Measurements from ENCODE around the gene RNF187. TPM values are rescaled to one million over a fixed set of nuclear protein-coding genes. Genes with fewer than 3 reads are reported as not detected.
A peak's percentile ranks its signal among the peaks of the same experiment; 100 is the strongest.

The RNF187 gene
- total and polyA plus RNA-seq, 2 of the 13 experiments (the other 11 are each of a cell fraction or from before 2014, with no cell fraction given) = 41.3 to 59.4 TPM

DNA sequence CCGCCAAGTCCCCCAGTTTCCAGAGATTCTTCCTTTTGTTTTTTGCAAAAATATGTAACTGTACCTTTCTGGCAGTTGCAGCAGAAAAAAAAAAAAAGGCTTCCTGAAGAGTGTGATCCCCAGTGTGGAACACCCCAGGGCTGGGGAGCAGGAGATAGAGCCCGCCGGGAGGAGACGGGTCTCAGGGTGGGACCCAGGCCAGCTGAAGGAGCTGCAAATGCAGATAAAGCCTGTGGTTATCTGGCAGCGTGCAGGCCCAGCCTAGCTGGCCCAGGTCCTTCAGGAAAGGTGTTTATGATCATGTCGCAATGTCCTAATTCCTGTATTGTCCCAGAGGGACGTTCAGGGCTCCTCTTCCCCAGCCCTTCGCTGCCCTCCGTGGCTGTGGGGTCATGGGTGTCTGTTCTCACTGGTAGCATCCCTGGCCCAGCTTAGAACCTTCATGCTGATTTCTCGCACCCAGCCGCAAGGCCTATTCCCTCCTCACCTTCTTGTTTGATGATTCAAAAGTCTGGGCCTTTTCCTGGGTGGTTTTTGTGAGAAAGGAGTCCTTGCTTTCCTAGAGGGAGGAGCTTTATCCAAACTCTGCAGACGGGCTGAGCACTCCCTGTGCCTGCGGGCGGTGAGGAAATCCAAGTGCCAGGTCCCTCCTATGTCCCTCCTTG, 26.2 kb downstream of the RNF187 start:
- H3K36me3 ChIP-seq (replicated peaks in 1 of 2; ENCODE audit: control insufficient read depth in 1 of 2, insufficient read depth in 2 of 2, low read length in 2 of 2) = no peaks in the 10 kb centered on the region
- no peaks in the 10 kb centered on the region for H3K79me2 ChIP-seq (ENCODE audit: insufficient read depth, low read length)
- no peaks in the 10 kb centered on the region for H3K4me1 ChIP-seq (ENCODE audit: insufficient read depth, low read length)
- peaks cover 0 to 44% of the 10 kb centered on the region in 2 experiments; a peak in 3 of 5 replicates for H3K27me3 ChIP-seq (ENCODE audit: control insufficient read depth in 1 of 2, insufficient read depth in 2 of 2, low read length in 2 of 2)
- WGBS (ENCODE audit: low lambda C conversion rate) = 25% methylated on average over 10 of the region's 14 CpGs
- no TSS peak for BruUV-seq (replicated peaks)
- H4K20me1 ChIP-seq (ENCODE audit: insufficient read depth, low read length) = no peaks in the 10 kb centered on the region
- ChIA-PET CTCF (ENCODE audit: low intra/inter-chr PET ratio, low total read pairs) (no interaction called here), POLR2A (no interaction called here)
- in situ Hi-C loops (cut with HindIII; ENCODE audit: extremely low pct_ligation_motif_present, low pct_unique_long_range_greater_than_20kb) (no loop called here), intact Hi-C loops (cut with micrococcal nuclease; ENCODE audit: unreplicated experiment) (no loop called here)
- H3K4me3 ChIP-seq (replicated peaks in 1 of 3; ENCODE audit: insufficient read depth in 1 of 3, low read depth in 2 of 3, low read length in 3 of 3) = no peak overlapping the region
- DNase-seq (ENCODE audit: low spot score) (no peak), FAIRE-seq (no peak), ATAC-seq (no peak; the same call in 2 of the 3 replicates)
- TF ChIP-seq MLLT10 (CRISPR knock-in tag; IDR thresholded peaks at IDR 0.05) (no peak), ZNF75D (CRISPR knock-in tag; IDR thresholded peaks at IDR 0.05; ENCODE audit: borderline replicate concordance) (no peak), ZNF354B (CRISPR knock-in tag; IDR thresholded peaks at IDR 0.05) (no peak), CEBPB (IDR thresholded peaks at IDR 0.05; ENCODE audit: borderline replicate concordance, low read depth, low read length) (0 out of 2 replicates have a peak, but pooled peaks have one; percentile 3), FOXK2 (IDR thresholded peaks at IDR 0.05) (no peak), BHLHE40 (IDR thresholded peaks at IDR 0.05; ENCODE audit: low read length) (no peak)
- no peak overlapping the region for H3K27ac ChIP-seq (ENCODE audit: extremely low read length, insufficient read depth, low read length)
- no peak overlapping the region for H2AFZ ChIP-seq (ENCODE audit: low read length)
- no peaks in the 10 kb centered on the region for H3K9me3 ChIP-seq (ENCODE audit: low read length)
- H3K4me2 ChIP-seq (ENCODE audit: low read depth, low read length) = no peak overlapping the region
- no peak overlapping the region for H3K9ac ChIP-seq (ENCODE audit: insufficient read depth, low read depth, low read length)

- ATAC-seq = no peak
- Histone ChIP-seq H3K36me3 (replicated peaks in 1 of 2; ENCODE audit: control insufficient read depth in 1 of 2, insufficient read depth in 2 of 2, low read length in 2 of 2) (no peaks in the 10 kb centered on the region), H3K79me2 (ENCODE audit: insufficient read depth, low read length) (no peaks in the 10 kb centered on the region), H3K27me3 (ENCODE audit: control insufficient read depth in 1 of 2, insufficient read depth in 2 of 2, low read length in 2 of 2) (peaks cover 0 to 36% of the 10 kb centered on the region in 2 experiments; a peak in 3 of 5 replicates), H3K4me3 (replicated peaks in 1 of 3; ENCODE audit: insufficient read depth in 1 of 3, low read depth in 2 of 3, low read length in 3 of 3) (no peak overlapping the region), H2AFZ (ENCODE audit: low read length) (no peak overlapping the region), H3K9ac (ENCODE audit: insufficient read depth, low read depth, low read length) (no peak overlapping the region), H3K4me2 (ENCODE audit: low read depth, low read length) (no peak overlapping the region), H4K20me1 (ENCODE audit: insufficient read depth, low read length) (no peaks in the 10 kb centered on the region), H3K27ac (ENCODE audit: extremely low read length, insufficient read depth, low read length) (no peak overlapping the region), H3K9me3 (ENCODE audit: low read length) (no peaks in the 10 kb centered on the region), H3K4me1 (ENCODE audit: insufficient read depth, low read length) (no peaks in the 10 kb centered on the region)
- intact Hi-C loops (cut with micrococcal nuclease; ENCODE audit: unreplicated experiment) = no loop called here
- POLR2A ChIA-PET = no interaction called here
- WGBS (ENCODE audit: low lambda C conversion rate) = 40% methylated on average over 7 of the region's 7 CpGs
- FAIRE-seq = no peak
- TF ChIP-seq ATF7 (IDR thresholded peaks at IDR 0.05) = no peak
- no peak for TF ChIP-seq ATF7 (CRISPR knock-in tag; IDR thresholded peaks at IDR 0.05)
- no peak for TF ChIP-seq ZNF563 (CRISPR knock-in tag; IDR thresholded peaks at IDR 0.05)
- TF ChIP-seq ZNF652 (CRISPR knock-in tag; IDR thresholded peaks at IDR 0.05; ENCODE audit: borderline replicate concordance, low read depth) = no peak
- TF ChIP-seq NR2F2 (IDR thresholded peaks at IDR 0.05; ENCODE audit: borderline replicate concordance, low read depth) = no peak
- no peak for TF ChIP-seq RXRA (CRISPR knock-in tag; IDR thresholded peaks at IDR 0.05)
- no peak for TF ChIP-seq SETDB1 (CRISPR knock-in tag; IDR thresholded peaks at IDR 0.05; ENCODE audit: borderline replicate concordance)
- no peak for TF ChIP-seq BRCA1 (CRISPR knock-in tag; IDR thresholded peaks at IDR 0.05)
- TF ChIP-seq ZNF788 (CRISPR knock-in tag; IDR thresholded peaks at IDR 0.05; ENCODE audit: borderline replicate concordance) = no peak
- TF ChIP-seq ZFY (CRISPR knock-in tag; IDR thresholded peaks at IDR 0.05) = no peak
- TF ChIP-seq ZEB1 (IDR thresholded peaks at IDR 0.05; ENCODE audit: insufficient replicate concordance, low read depth) = no peak
- no peak for TF ChIP-seq SKI (IDR thresholded peaks at IDR 0.05; ENCODE audit: partially characterized antibody)
- no peak for TF ChIP-seq ELF1 (CRISPR knock-in tag; IDR thresholded peaks at IDR 0.05)
- TF ChIP-seq ZNF709 (CRISPR knock-in tag; IDR thresholded peaks at IDR 0.05) = no peak
- CTCF ChIA-PET (ENCODE audit: low intra/inter-chr PET ratio, low total read pairs) = interaction anchor here (1.4 to 2.3 kb wide), 6 partner anchors 13 to 301 kb away, joined by 6 to 13 read pairs (median 10); no protein-coding TSS in a partner anchor
- BruUV-seq (replicated peaks) = no TSS peak
- no peak for DNase-seq (ENCODE audit: low spot score)
- in situ Hi-C loops (cut with HindIII; ENCODE audit: extremely low pct_ligation_motif_present, low pct_unique_long_range_greater_than_20kb) = no loop called here
These were observed 27.2 kb downstream of the RNF187 start for GRCh38 chr1:228514421-228514820.
